EH (cell line): ENCODE results near the gene RANBP1.

ENCODE experiments used
- DNase-seq: peaks from one replicate; pipeline ENCODE4 v3.0.0-alpha.2; 2015; ENCODE audit warnings: low read depth

Gene RANBP1

GRCh38 chr22:20089226-20089976, 26.5 kb upstream of the RANBP1 start:
- no peak for DNase-seq

GRCh38 chr22:20089977-20090729, 25.8 kb upstream of the RANBP1 start:
- DNase-seq, result peak; percentile 66

- no peak for DNase-seq
Observed at GRCh38 chr22:20090730-20091240, 25.1 kb upstream of the RANBP1 start.

- DNase-seq, result no peak
Observed at GRCh38 chr22:20091690-20092476, 24.0 kb upstream of the RANBP1 start.

- no peak for DNase-seq
Observed at GRCh38 chr22:20092477-20092854, 23.4 kb upstream of the RANBP1 start.

GRCh38 chr22:20093418-20094196, 22.3 kb upstream of the RANBP1 start:
- DNase-seq, result no peak

GRCh38 chr22:20094197-20094807, 21.6 kb upstream of the RANBP1 start:
- no peak for DNase-seq

- DNase-seq, result no peak
Observed at GRCh38 chr22:20095521-20095920, 20.4 kb upstream of the RANBP1 start.

- no peak for DNase-seq
Observed at GRCh38 chr22:20096574-20097420, 19.1 kb upstream of the RANBP1 start.

GRCh38 chr22:20099099-20099711, 16.7 kb upstream of the RANBP1 start:
- no peak for DNase-seq

GRCh38 chr22:20101638-20102037, 14.3 kb upstream of the RANBP1 start:
- no peak for DNase-seq

GRCh38 chr22:20102203-20102780, 13.6 kb upstream of the RANBP1 start:
- no peak for DNase-seq

- DNase-seq, result no peak
Observed at GRCh38 chr22:20105456-20106204, 10.3 kb upstream of the RANBP1 start.

GRCh38 chr22:20106205-20106848, 9.6 kb upstream of the RANBP1 start:
- no peak for DNase-seq

GRCh38 chr22:20106849-20107237, 9.1 kb upstream of the RANBP1 start:
- DNase-seq, result no peak

GRCh38 chr22:20107471-20107901, 8.4 kb upstream of the RANBP1 start:
- DNase-seq, result no peak

- no peak for DNase-seq
Observed at GRCh38 chr22:20107951-20108756, 7.8 kb upstream of the RANBP1 start.
